Measurements from ENCODE around the gene TXLNA. TPM values are rescaled to one million over a fixed set of nuclear protein-coding genes. Genes with fewer than 3 reads are reported as not detected.

The TXLNA gene
- total RNA-seq, 1 experiment from 2014 or later, result 101 TPM

DNA sequence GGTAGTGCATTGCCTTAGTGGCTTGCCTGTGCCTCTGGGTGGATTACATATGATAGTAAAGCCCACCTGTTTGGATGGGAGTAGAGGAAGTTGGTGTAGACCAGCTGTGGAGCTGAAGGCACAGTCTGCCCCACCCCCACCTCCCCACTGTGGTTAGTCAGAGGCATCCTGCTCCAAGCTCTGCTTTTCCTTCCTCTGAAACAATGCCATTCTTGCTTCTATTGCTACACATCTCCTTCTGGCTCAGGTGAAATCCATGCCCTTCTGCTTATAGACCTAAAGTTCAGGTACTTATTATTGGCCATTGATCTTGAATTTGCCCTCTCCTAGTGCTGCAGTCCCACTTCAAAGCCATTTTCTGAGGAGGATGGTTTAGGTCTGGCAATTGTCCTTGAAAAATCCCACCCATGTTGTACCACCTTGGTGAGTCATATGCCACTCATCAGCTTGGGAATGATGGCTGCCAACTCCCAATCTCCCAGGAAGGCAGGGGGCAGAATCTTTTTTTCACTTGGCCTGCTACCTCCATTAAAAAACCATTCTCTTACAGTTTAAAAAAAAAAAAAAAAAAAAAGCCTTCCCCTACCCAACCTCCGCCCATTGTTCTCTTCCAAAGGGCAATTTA lies 6.7 kb upstream of the TXLNA start:
- Histone ChIP-seq H3K27me3 (replicated peaks) (no peaks in the 10 kb centered on the region), H3K4me1 (replicated peaks) (peaks cover 15% of the 10 kb centered on the region), H3K9me3 (replicated peaks) (no peaks in the 10 kb centered on the region), H3K27ac (no peak overlapping the region), H3K4me3 (no peak overlapping the region), H3K36me3 (peaks cover 45% of the 10 kb centered on the region)
- peak; percentile 59 to 61 for DNase-seq (ENCODE audit: low read depth in 1 of 2, low spot score in 2 of 2)

DNA sequence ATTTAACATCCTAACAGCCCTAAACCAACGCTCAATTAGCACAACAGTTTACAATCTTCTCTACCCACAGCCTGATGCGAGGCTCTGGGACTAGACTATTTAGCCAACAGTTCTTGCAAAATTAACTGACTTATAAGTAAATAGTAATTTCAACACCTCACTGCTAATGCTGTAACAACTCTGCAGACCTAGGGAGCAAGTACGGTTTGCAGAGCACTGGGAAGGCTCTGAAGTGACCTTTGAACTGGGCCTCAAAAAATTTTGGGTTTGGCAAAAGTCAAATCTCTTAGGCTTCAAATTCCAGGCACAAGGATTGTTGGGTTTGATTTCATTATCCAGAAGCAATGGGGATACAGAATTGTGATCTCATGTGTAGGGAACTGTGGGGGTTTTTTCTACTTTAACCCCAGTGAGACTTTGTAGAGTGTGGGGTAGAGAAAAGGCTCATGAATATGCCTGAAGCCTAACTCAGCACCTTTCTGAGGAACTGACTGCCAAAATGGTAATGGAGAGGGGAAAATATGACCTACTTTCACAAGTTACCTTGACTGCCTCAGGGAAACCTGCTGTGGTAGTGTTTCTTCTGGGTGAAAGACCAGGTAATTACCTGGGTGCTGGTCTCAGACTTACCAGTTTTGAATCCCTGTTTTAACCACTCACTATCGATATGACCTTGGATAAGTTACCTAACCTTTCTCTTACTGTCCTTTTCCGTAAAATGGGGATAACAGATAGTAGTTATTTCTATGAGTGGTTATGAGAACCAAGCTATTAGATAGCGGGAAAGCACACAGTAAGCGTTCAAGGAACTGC lies 889 bp upstream of the TXLNA start:
- Histone ChIP-seq H3K9me3 (replicated peaks) (no peaks in the 10 kb centered on the region), H3K27ac (peak overlapping the region; percentile 81; the same call in 1 of the 2 replicates), H3K36me3 (peaks cover 44% of the 10 kb centered on the region), H3K4me3 (no peak overlapping the region), H3K27me3 (replicated peaks) (no peaks in the 10 kb centered on the region), H3K4me1 (replicated peaks) (peaks cover 22% of the 10 kb centered on the region)
- no peak for DNase-seq (ENCODE audit: low read depth in 1 of 2, low spot score in 2 of 2)

DNA sequence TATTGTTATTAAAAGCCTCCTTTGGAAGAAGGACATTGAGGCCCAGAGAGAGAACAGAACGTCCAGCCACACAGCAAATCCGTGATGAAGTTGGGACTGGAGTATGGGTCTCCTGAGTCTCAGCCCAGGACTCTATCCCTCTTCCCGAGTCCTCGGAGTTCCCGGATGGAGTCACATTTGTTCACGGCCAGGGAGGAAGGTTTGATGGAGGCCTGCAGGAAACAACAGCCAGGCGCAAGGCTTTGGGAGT lies 357 bp upstream of the TXLNA start:
- H3K36me3 ChIP-seq, result peaks cover 46% of the 10 kb centered on the region
- no peak for DNase-seq (ENCODE audit: low read depth in 1 of 2, low spot score in 2 of 2)

DNA sequence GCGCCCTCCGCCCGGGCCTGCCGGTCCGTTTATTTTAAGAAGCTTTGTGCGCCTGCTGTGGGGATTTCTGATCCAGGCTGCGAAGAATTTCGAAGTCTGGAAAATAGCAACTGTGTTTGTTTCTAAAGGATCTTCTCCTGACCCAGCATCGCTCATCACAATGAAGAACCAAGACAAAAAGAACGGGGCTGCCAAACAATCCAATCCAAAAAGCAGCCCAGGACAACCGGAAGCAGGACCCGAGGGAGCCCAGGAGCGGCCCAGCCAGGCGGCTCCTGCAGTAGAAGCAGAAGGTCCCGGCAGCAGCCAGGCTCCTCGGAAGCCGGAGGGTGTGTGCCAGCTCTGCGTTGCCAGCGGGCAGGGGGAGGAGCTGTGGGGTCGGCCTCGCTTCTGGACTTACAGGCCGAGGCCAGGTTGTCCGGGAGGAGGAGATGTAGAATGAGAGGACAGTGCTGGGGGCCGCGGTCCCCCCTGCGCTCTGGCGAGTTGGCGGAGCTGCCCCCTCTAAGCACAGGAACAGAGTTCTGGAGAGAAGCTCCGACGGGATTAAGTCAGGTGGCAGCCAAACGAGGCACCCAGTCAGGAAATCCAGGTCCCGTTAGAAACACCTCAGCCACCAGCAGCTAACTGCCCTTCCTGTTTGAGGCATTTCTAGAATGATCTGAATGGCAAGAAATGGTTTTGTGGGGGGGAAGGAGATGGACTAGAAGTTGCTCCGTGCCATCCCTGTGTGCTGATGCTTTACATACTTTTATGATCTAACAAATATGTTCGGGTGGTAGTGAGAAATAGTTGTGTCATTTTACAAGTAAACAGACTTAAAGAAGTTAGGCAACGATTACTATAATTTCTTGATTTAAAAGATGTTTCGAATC lies 948 bp downstream of the TXLNA start:
- no peaks in the 10 kb centered on the region for H3K27me3 ChIP-seq (replicated peaks)
- H3K36me3 ChIP-seq, result peaks cover 55% of the 10 kb centered on the region
- H3K27ac ChIP-seq, result peak overlapping the region; percentile 81
- H3K4me1 ChIP-seq (replicated peaks), result peaks cover 22% of the 10 kb centered on the region
- H3K4me3 ChIP-seq, result peak overlapping the region; percentile 54
- no peaks in the 10 kb centered on the region for H3K9me3 ChIP-seq (replicated peaks)
- peak in 1 of 2 experiments; percentile 64 for DNase-seq (ENCODE audit: low read depth in 1 of 2, low spot score in 2 of 2)

More for the DNA sequence above, 357 bp upstream of the TXLNA start:
- H3K27ac ChIP-seq, result peak overlapping the region; percentile 81; the same call in 1 of the 2 replicates
- H3K27me3 ChIP-seq (replicated peaks), result no peaks in the 10 kb centered on the region
- H3K4me3 ChIP-seq, result peak overlapping the region; percentile 54
- H3K4me1 ChIP-seq (replicated peaks), result peaks cover 22% of the 10 kb centered on the region
- H3K9me3 ChIP-seq (replicated peaks), result no peaks in the 10 kb centered on the region

DNA sequence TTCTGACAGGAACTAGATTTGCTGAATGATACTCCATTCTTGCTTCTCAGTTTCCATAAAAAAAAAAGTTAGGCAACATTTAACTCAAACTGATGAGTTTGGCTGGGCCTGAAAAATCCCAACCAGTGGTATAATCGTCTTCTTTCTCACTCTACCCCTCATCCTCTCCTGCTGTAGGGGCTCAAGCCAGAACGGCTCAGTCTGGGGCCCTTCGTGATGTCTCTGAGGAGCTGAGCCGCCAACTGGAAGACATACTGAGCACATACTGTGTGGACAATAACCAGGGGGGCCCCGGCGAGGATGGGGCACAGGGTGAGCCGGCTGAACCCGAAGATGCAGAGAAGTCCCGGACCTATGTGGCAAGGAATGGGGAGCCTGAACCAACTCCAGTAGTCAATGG lies 1.6 kb downstream of the TXLNA start:
- Histone ChIP-seq H3K27ac (no peak overlapping the region), H3K9me3 (replicated peaks) (no peaks in the 10 kb centered on the region), H3K36me3 (peaks cover 62% of the 10 kb centered on the region), H3K27me3 (replicated peaks) (no peaks in the 10 kb centered on the region), H3K4me3 (peak overlapping the region; percentile 54), H3K4me1 (replicated peaks) (peaks cover 22% of the 10 kb centered on the region)
- no peak for DNase-seq (ENCODE audit: low read depth in 1 of 2, low spot score in 2 of 2)

DNA sequence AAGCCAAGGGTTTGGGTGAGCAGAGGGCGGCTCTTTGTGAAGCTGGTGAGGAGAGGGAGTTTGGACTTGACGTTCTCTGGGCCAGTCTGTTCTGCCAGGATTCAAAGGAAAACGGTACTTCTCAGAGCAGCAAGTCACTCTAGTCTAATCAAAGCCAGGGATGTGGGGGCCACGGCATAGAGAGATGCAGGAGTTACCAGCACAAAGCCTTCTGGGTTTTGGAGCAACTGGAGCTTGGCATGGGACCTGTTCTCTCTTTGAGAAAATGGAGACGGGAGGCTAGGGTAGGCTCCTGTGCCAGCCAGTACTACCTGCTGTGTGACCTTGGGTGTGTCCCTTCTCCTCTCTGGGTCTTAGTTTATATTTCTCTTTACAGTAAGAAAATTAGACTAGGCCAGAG lies 2.1 kb downstream of the TXLNA start:
- no peaks in the 10 kb centered on the region for H3K27me3 ChIP-seq (replicated peaks)
- peaks cover 67% of the 10 kb centered on the region for H3K36me3 ChIP-seq
- peaks cover 22% of the 10 kb centered on the region for H3K4me1 ChIP-seq (replicated peaks)
- no peak overlapping the region for H3K4me3 ChIP-seq
- no peak overlapping the region for H3K27ac ChIP-seq
- DNase-seq (ENCODE audit: low read depth in 1 of 2, low spot score in 2 of 2), result no peak
- H3K9me3 ChIP-seq (replicated peaks), result no peaks in the 10 kb centered on the region

DNA sequence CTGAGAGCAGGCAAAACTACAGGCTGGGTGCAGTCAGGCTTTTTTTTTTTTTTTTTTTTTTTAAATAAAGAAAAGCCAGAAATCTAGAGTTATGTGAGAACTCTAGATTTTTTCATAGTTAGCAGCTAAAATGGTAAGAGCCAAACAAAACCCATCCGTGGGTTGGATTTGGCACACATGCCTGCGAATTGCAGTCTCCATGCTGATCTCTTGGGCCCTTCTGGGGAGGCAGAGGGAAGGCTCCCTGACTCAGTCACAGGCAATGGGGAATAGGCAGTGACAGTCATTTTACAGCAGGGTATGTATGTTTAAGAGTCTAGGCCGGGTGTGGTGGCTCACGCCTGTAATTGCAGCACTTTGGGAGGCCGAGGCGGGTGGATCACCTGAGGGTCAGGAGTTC lies 2.6 kb downstream of the TXLNA start:
- H3K9me3 ChIP-seq (replicated peaks), result no peaks in the 10 kb centered on the region
- H3K27me3 ChIP-seq (replicated peaks), result no peaks in the 10 kb centered on the region
- no peak for DNase-seq (ENCODE audit: low read depth in 1 of 2, low spot score in 2 of 2)
- H3K4me1 ChIP-seq (replicated peaks), result peaks cover 22% of the 10 kb centered on the region
- H3K36me3 ChIP-seq, result peaks cover 72% of the 10 kb centered on the region
- no peak overlapping the region for H3K4me3 ChIP-seq
- H3K27ac ChIP-seq, result no peak overlapping the region

DNA sequence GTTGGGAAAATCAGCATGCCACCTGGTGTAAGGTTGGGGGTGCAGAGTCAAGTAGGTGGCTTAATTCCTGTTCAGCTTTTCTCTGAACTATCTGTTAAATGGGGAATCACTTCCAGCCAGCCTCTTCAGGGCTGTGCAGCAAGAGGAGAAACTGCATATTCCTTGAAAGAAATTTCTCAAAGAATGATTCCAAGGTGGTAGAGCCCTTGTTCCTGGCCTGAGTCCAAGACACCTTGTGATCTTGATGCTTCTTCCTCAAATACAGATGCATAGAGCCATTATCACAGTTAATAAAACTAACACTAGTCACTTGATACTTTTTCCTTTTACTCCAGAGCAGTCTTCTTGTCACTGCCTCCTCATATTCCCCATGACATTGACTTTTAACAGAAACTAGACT lies 5.2 kb downstream of the TXLNA start:
- no peak for DNase-seq (ENCODE audit: low read depth in 1 of 2, low spot score in 2 of 2)
- no peaks in the 10 kb centered on the region for H3K9me3 ChIP-seq (replicated peaks)
- H3K4me1 ChIP-seq (replicated peaks), result peaks cover 13% of the 10 kb centered on the region
- H3K36me3 ChIP-seq, result peaks cover 98% of the 10 kb centered on the region
- no peak overlapping the region for H3K4me3 ChIP-seq
- H3K27me3 ChIP-seq (replicated peaks), result no peaks in the 10 kb centered on the region
- H3K27ac ChIP-seq, result no peak overlapping the region

DNA sequence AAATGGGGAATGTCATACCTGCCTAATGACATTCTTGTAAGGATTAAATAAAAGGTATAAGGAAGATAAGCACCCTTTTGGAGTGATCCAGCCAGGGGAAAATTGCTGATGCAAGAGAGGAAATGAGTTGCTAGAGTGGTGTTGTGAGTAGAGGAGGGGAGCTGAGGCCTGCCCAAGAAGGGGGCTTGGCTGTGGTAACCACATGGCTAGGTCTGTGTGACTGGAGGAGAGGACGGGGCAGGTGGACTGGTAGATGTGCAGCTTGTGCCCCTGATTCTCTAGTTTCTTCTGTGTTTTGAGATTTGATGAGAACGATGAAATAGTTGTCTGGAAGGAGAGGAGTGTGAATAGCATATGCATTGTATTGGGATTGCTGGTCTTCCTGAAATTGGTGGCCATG lies 6.6 kb downstream of the TXLNA start:
- no peak overlapping the region for H3K4me3 ChIP-seq
- DNase-seq (ENCODE audit: low read depth in 1 of 2, low spot score in 2 of 2), result no peak
- no peak overlapping the region for H3K27ac ChIP-seq
- H3K9me3 ChIP-seq (replicated peaks), result no peaks in the 10 kb centered on the region
- peaks cover 100% of the 10 kb centered on the region for H3K36me3 ChIP-seq
- no peaks in the 10 kb centered on the region for H3K27me3 ChIP-seq (replicated peaks)
- H3K4me1 ChIP-seq (replicated peaks), result peaks cover 6% of the 10 kb centered on the region

DNA sequence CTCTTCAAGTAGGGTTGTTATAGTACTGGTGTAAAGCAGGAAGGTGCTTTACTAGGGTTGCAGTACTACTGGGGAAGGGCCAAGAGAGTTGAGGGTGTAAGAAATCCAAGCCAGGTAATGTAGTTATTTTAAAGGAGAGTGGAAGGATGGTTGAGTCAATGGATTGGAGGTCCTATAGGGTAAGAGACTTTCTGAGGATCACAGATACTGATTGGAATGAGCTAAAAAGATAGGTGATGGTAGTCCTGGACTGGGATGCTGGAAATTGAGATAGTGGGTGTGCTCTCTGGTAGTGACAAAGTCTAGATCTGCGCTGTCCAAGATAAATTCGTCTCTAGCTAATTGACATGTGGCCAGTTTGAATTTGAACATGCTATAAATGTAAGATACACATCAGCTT lies 7.0 kb downstream of the TXLNA start:
- Histone ChIP-seq H3K9me3 (replicated peaks) (no peaks in the 10 kb centered on the region), H3K36me3 (peaks cover 100% of the 10 kb centered on the region), H3K4me1 (replicated peaks) (peaks cover 2% of the 10 kb centered on the region), H3K27ac (no peak overlapping the region), H3K27me3 (replicated peaks) (no peaks in the 10 kb centered on the region), H3K4me3 (no peak overlapping the region)
- no peak for DNase-seq (ENCODE audit: low read depth in 1 of 2, low spot score in 2 of 2)

DNA sequence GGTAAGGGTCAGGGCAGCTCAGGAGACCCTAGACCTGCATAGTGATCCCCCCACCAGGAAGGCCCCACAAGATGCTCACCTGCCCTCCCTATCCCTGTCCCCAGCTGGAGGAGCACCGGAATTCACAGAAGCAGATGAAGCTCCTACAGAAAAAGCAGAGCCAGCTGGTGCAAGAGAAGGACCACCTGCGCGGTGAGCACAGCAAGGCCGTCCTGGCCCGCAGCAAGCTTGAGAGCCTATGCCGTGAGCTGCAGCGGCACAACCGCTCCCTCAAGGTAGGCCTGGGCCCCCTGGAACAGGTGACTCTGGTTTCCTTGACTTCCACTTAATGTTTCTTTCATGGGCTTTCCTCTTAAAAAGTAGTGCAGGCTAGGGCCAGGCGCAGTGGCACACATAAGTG lies 8.4 kb downstream of the TXLNA start:
- Histone ChIP-seq H3K4me3 (no peak overlapping the region), H3K36me3 (peaks cover 100% of the 10 kb centered on the region)

DNA sequence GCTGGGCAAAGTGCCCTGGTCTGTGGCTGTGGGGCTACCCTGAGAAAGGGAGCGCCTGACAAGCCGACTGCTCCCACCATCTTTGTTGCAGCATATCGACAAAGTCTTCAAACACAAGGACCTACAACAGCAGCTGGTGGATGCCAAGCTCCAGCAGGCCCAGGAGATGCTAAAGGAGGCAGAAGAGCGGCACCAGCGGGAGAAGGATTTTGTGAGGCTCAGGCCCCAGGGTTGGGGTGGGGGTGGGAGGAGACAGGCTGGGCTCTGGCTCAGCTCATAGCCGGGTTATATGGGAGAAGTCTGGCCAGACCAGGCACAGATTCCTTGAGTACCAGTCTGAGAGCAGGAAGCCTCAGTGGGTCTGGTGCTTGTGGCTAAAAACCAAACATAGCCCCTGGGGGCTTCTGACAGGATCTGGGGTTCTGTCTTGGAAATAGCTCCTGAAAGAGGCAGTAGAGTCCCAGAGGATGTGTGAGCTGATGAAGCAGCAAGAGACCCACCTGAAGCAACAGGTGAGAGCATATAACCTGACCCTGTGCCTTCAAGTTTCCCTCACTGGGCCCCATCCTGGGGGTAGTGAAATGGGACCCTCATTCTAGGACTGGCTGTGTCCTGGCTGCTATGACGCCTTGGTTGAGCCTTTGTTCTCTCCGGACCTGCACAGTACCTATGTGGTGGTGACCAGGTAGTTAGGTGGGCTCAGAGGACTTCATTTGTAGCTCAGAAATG lies 12.9 kb downstream of the TXLNA start:
- Histone ChIP-seq H3K27ac (no peak overlapping the region), H3K36me3 (peaks cover 98% of the 10 kb centered on the region), H3K4me1 (replicated peaks) (no peaks in the 10 kb centered on the region), H3K9me3 (replicated peaks) (no peaks in the 10 kb centered on the region), H3K27me3 (replicated peaks) (no peaks in the 10 kb centered on the region), H3K4me3 (no peak overlapping the region)
- DNase-seq (ENCODE audit: low read depth in 1 of 2, low spot score in 2 of 2), result no peak

More for the DNA sequence above, 8.4 kb downstream of the TXLNA start:
- H3K4me1 ChIP-seq (replicated peaks), result no peaks in the 10 kb centered on the region
- DNase-seq (ENCODE audit: low read depth in 1 of 2, low spot score in 2 of 2), result no peak
- H3K27me3 ChIP-seq (replicated peaks), result no peaks in the 10 kb centered on the region
- H3K9me3 ChIP-seq (replicated peaks), result no peaks in the 10 kb centered on the region
- no peak overlapping the region for H3K27ac ChIP-seq

DNA sequence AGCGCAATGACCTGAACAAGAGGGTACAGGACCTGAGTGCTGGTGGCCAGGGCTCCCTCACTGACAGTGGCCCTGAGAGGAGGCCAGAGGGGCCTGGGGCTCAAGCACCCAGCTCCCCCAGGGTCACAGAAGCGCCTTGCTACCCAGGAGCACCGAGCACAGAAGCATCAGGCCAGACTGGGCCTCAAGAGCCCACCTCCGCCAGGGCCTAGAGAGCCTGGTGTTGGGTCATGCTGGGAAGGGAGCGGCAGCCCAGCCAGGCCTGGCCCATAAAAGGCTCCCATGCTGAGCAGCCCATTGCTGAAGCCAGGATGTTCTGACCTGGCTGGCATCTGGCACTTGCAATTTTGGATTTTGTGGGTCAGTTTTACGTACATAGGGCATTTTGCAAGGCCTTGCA lies 15.5 kb downstream of the TXLNA start:
- H3K4me3 ChIP-seq, result no peak overlapping the region
- H3K4me1 ChIP-seq (replicated peaks), result peaks cover 5% of the 10 kb centered on the region
- DNase-seq (ENCODE audit: low read depth in 1 of 2, low spot score in 2 of 2), result no peak
- H3K27ac ChIP-seq, result no peak overlapping the region
- H3K36me3 ChIP-seq, result peaks cover 91% of the 10 kb centered on the region
- H3K9me3 ChIP-seq (replicated peaks), result no peaks in the 10 kb centered on the region
- H3K27me3 ChIP-seq (replicated peaks), result no peaks in the 10 kb centered on the region

Data from SJSA1 (cell line).